Measurements from ENCODE around the gene ECHS1. TPM values are rescaled to one million over a fixed set of nuclear protein-coding genes. Genes with fewer than 3 reads are reported as not detected.

Gene ECHS1
- total and polyA plus RNA-seq, 10 of the 15 experiments (the other 5 are each of a cell fraction or from before 2014, with no cell fraction given), result 32.7 to 164 (median 62.4) TPM

DNA sequence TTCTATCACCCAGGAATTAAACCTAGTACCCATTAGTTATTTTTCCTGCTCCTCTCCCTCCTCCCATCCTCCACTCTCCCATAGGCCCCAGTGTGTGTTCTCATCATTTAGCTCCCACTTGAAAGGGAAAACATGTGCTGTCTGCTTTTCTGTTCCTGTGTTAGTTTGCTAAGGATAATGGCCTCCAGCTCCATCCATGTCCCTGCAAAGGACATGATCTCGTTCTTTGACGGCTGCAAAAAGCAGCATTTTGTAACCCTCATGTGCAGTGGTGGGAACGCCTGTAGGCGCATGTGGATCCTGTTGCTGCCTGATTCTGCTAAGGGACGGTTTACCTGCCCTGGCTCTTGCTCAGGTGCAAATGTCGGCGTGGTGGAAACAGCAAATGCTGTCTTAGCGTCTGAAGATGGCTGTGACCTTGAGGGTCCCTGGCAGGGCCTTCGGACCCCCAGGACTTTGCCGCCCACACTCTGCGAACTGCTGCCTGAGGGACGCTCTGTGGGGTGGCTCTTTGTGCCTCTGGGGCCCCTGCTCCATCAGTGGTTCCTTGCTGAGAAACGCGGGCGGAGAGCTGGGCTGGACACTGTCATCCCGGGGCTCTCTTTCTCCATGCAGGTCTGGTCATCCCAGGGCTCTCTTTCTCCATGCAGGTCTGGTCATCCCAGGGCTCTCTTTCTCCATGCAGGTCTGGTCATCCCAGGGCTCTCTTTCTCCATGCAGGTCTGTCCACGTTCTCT is 15.2 kb upstream of the ECHS1 start (continued):
- TF ChIP-seq CREB1 (IDR thresholded peaks at IDR 0.05; ENCODE audit: low read depth) (0 out of 2 replicates have a peak, but pooled peaks have one; percentile 28), MTA3 (IDR thresholded peaks at IDR 0.05; ENCODE audit: borderline replicate concordance, low read length) (peak; percentile 43; the same call in 1 of the 2 replicates), ZNF207 (IDR thresholded peaks at IDR 0.05; ENCODE audit: borderline replicate concordance) (no peak), CHD1 (IDR thresholded peaks at IDR 0.05; ENCODE audit: low read depth, low read length) (0 out of 2 replicates have a peak, but pooled peaks have one; percentile 65), MEF2B (IDR thresholded peaks at IDR 0.05; ENCODE audit: partially characterized antibody, poor library complexity, severe bottlenecking) (peak; percentile 10), IKZF2 (IDR thresholded peaks at IDR 0.05) (no peak; a peak in 1 of 4 replicates), CEBPB (IDR thresholded peaks at IDR 0.05; ENCODE audit: borderline replicate concordance in 1 of 2, low read depth in 2 of 2, low read length in 2 of 2) (no peak), SIX5 (IDR thresholded peaks at IDR 0.05; ENCODE audit: low read depth, low read length, severe bottlenecking) (peak; percentile 31), EZH2 (IDR thresholded peaks at IDR 0.05; ENCODE audit: borderline replicate concordance, control insufficient read depth, low read depth, low read length) (no peak), SP1 (IDR thresholded peaks at IDR 0.05; ENCODE audit: low read depth, low read length) (peak; percentile 31), POLR2AphosphoS2 (IDR thresholded peaks at IDR 0.05; ENCODE audit: low read depth, low read length) (no peak), JUNB (IDR thresholded peaks at IDR 0.05) (no peak), POLR2AphosphoS5 (IDR thresholded peaks at IDR 0.05; ENCODE audit: low read length) (no peak), HDAC2 (IDR thresholded peaks at IDR 0.05) (no peak), IRF4 (IDR thresholded peaks at IDR 0.05; ENCODE audit: low read depth, low read length) (0 out of 2 replicates have a peak, but pooled peaks have one; percentile 7), BACH1 (IDR thresholded peaks at IDR 0.05; ENCODE audit: borderline replicate concordance) (no peak), CHD4 (IDR thresholded peaks at IDR 0.05) (no peak), SMARCA5 (IDR thresholded peaks at IDR 0.05) (no peak), SRF (IDR thresholded peaks at IDR 0.05; ENCODE audit: low read depth in 2 of 2, low read length in 2 of 2) (peak in 1 of 2 experiments; percentile 28; a peak in 1 of 4 replicates), KDM1A (IDR thresholded peaks at IDR 0.05; ENCODE audit: borderline replicate concordance) (no peak), CBX3 (IDR thresholded peaks at IDR 0.05; ENCODE audit: borderline replicate concordance, low read depth) (no peak), TCF12 (IDR thresholded peaks at IDR 0.05; ENCODE audit: low read depth, low read length) (no peak), HDAC6 (IDR thresholded peaks at IDR 0.05; ENCODE audit: unreplicated experiment) (no peak), TCF7 (IDR thresholded peaks at IDR 0.05; ENCODE audit: borderline replicate concordance) (no peak), PAX5 (IDR thresholded peaks at IDR 0.05; ENCODE audit: borderline replicate concordance, low read depth, low read length) (no peak), CBX5 (IDR thresholded peaks at IDR 0.05; ENCODE audit: low read depth) (no peak), MYB (IDR thresholded peaks at IDR 0.05; ENCODE audit: borderline replicate concordance, low read depth, low read length) (no peak), ZNF217 (IDR thresholded peaks at IDR 0.05) (no peak)
- TF ChIP-seq, protein P1, sequence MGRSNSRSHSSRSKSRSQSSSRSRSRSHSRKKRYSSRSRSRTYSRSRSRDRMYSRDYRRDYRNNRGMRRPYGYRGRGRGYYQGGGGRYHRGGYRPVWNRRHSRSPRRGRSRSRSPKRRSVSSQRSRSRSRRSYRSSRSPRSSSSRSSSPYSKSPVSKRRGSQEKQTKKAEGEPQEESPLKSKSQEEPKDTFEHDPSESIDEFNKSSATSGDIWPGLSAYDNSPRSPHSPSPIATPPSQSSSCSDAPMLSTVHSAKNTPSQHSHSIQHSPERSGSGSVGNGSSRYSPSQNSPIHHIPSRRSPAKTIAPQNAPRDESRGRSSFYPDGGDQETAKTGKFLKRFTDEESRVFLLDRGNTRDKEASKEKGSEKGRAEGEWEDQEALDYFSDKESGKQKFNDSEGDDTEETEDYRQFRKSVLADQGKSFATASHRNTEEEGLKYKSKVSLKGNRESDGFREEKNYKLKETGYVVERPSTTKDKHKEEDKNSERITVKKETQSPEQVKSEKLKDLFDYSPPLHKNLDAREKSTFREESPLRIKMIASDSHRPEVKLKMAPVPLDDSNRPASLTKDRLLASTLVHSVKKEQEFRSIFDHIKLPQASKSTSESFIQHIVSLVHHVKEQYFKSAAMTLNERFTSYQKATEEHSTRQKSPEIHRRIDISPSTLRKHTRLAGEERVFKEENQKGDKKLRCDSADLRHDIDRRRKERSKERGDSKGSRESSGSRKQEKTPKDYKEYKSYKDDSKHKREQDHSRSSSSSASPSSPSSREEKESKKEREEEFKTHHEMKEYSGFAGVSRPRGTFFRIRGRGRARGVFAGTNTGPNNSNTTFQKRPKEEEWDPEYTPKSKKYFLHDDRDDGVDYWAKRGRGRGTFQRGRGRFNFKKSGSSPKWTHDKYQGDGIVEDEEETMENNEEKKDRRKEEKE (IDR thresholded peaks at IDR 0.05), result no peak
- TF ChIP-seq, protein P2, sequence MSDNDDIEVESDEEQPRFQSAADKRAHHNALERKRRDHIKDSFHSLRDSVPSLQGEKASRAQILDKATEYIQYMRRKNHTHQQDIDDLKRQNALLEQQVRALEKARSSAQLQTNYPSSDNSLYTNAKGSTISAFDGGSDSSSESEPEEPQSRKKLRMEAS (IDR thresholded peaks at IDR 0.05; ENCODE audit: low read depth, low read length), result peak; percentile 3; the same call in 1 of the 2 replicates

Data from GM12878 (cell line).